Astrocyte of the cerebellum (primary cell): ENCODE data around the gene PHYHIPL.

Experiments
- DNase-seq: peaks from one replicate; pipeline ENCODE4 v3.0.0-alpha.2; 2011; ENCODE audit warnings: low read depth
- H3K4me3 ChIP-seq: 2 replicates; pipeline ENCODE4 v1.5.1; 2011; ENCODE audit warnings: mild to moderate bottlenecking, low read depth, low read length, moderate library complexity
- in situ Hi-C: cut with HindIII; loops from 2 replicates; pipeline ENCODE4 v1.10.0; 2017; ENCODE audit warnings: low sequenced_read_pairs
- TF ChIP-seq, protein P1 (sequence below): IDR thresholded peaks from 2 replicates; pipeline ENCODE4 v1.5.1; 2012; ENCODE audit warnings: low read length, low read depth, moderate library complexity, mild to moderate bottlenecking; ENCODE audit errors: missing control alignments

The PHYHIPL gene

GRCh38 chr10:59273445-59273844, 97.0 kb downstream of the PHYHIPL start:
- TF ChIP-seq, protein P1, sequence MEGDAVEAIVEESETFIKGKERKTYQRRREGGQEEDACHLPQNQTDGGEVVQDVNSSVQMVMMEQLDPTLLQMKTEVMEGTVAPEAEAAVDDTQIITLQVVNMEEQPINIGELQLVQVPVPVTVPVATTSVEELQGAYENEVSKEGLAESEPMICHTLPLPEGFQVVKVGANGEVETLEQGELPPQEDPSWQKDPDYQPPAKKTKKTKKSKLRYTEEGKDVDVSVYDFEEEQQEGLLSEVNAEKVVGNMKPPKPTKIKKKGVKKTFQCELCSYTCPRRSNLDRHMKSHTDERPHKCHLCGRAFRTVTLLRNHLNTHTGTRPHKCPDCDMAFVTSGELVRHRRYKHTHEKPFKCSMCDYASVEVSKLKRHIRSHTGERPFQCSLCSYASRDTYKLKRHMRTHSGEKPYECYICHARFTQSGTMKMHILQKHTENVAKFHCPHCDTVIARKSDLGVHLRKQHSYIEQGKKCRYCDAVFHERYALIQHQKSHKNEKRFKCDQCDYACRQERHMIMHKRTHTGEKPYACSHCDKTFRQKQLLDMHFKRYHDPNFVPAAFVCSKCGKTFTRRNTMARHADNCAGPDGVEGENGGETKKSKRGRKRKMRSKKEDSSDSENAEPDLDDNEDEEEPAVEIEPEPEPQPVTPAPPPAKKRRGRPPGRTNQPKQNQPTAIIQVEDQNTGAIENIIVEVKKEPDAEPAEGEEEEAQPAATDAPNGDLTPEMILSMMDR, result no peak
- DNase-seq, result no peak
- in situ Hi-C loops, result no loop called here
- no peak overlapping the region for H3K4me3 ChIP-seq

- TF ChIP-seq, protein P1, result no peak
- H3K4me3 ChIP-seq, result no peak overlapping the region
- DNase-seq, result no peak
- in situ Hi-C loops, result no loop called here
Measured at GRCh38 chr10:59276133-59276532, 99.7 kb downstream of the PHYHIPL start.

GRCh38 chr10:59276919-59277318, 100.5 kb downstream of the PHYHIPL start:
- in situ Hi-C loops, result no loop called here
- TF ChIP-seq, protein P1, result no peak
- no peak overlapping the region for H3K4me3 ChIP-seq
- DNase-seq, result no peak

- in situ Hi-C loops, result no loop called here
- TF ChIP-seq, protein P1, result no peak
- no peak for DNase-seq
- no peak overlapping the region for H3K4me3 ChIP-seq
Measured at GRCh38 chr10:59279476-59279875, 103.0 kb downstream of the PHYHIPL start.

DNA sequence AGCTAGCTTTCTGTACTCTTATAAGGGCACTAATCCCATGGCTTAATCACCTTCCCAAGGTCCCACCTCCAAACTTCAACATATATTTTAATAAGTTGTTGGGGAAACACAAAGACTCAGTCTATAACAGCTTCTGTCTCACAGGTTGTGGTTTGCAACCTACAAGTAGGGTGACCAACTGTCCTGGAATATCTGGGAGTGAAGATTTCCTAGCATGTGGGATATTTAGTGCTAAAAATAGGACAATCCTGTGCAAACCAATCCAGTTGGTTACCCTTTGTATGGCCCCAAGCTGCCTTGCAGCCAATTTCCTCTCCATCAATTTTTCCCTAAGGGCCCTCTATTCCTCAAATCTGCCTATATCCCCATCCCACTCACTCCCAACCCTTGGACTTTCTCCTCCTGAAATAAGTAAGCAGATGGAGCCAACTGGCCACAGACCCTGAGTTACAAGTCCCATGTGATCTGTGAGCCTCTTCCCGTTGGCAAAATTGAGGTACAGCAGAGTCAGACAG, 103.6 kb downstream of the PHYHIPL start:
- DNase-seq, result no peak
- TF ChIP-seq, protein P1, result no peak
- in situ Hi-C loops, result no loop called here
- no peak overlapping the region for H3K4me3 ChIP-seq

GRCh38 chr10:59281861-59282260, 105.4 kb downstream of the PHYHIPL start:
- in situ Hi-C loops, result no loop called here

More at GRCh38 chr10:59281861-59282260, 105.4 kb downstream of the PHYHIPL start:
- H3K4me3 ChIP-seq, result no peak overlapping the region
- DNase-seq, result no peak
- TF ChIP-seq, protein P1, result no peak
